HepG2 (cell line): ENCODE data around the gene PTPRM. TPM values are rescaled to one million over a fixed set of nuclear protein-coding genes. Genes with fewer than 3 reads are reported as not detected.

Source experiments
- ATAC-seq: fragments of 200-7000 bp; cut with Tn5 transposase; 3 replicates; pipeline ENCODE4 v1.9.1; 2020; ENCODE audit warnings: mild to moderate bottlenecking, moderate library complexity
- BruUV-seq: library from RNA; stranded (reverse); fragments of 400-500 nt; replicated peaks from 2 replicates; lab custom pipeline; 2021; lab: Mats Ljungman, UMichigan
- CTCF ChIA-PET: fragments of 300-600 bp; formaldehyde crosslinking; extraction: SDS; loops from one replicate; lab custom pipeline; 2021; ENCODE audit warnings: low total read pairs, inconsistent platforms, low intra/inter-chr PET ratio; lab: Yijun Ruan, JAX
- POLR2A ChIA-PET: fragments of 350-600 bp; sonication (Branson Sonifier 250); formaldehyde crosslinking; loops from one replicate; lab custom pipeline; 2020; ENCODE audit warnings: antibody characterized with exemption, inconsistent platforms; lab: Yijun Ruan, JAX
- DNase-seq: peaks from one replicate; pipeline ENCODE4 v3.0.0-alpha.2; 2015; ENCODE audit warnings: low spot score
- FAIRE-seq: peaks from 3 replicates; lab custom pipeline; 2011; peaks lifted over from hg19 to GRCh38; lab: Jason Lieb, UNC
- H2AFZ ChIP-seq: one replicate; pipeline ENCODE4 v1.6.1; 2011; ENCODE audit warnings: low read length, inconsistent platforms
- H3K27ac ChIP-seq: fragments of 300-600 bp; 3 replicates; pipeline ENCODE4 v1.8.0; 2011; ENCODE audit warnings: mixed run types, mild to moderate bottlenecking, mixed read lengths, low read length, inconsistent platforms; ENCODE audit not compliant: insufficient read depth; ENCODE audit errors: extremely low read length
- H3K27me3 ChIP-seq, 2 experiments: fragments of 200-600 bp in 1 of 2; 2 replicates in 1 of 2; 3 replicates in 1 of 2; pipeline versions ENCODE4 v1.6.0 to v1.8.0; 2011; ENCODE audit warnings: low read length in 2 of 2, mild to moderate bottlenecking in 2 of 2, moderate library complexity in 2 of 2, inconsistent platforms in 1 of 2; ENCODE audit not compliant: insufficient read depth in 2 of 2, control insufficient read depth in 1 of 2
- H3K36me3 ChIP-seq, 2 experiments: fragments of 200-600 bp in 1 of 2; replicated peaks in 1 of 2; 2 replicates in 1 of 2; 3 replicates in 1 of 2; pipeline versions ENCODE4 v1.5.1 to v1.8.0; 2011; ENCODE audit warnings: low read length in 2 of 2, inconsistent platforms in 1 of 2; ENCODE audit not compliant: insufficient read depth in 2 of 2, control insufficient read depth in 1 of 2
- H3K4me1 ChIP-seq: 2 replicates; pipeline ENCODE4 v1.5.1; 2012; ENCODE audit warnings: low read length, inconsistent platforms; ENCODE audit not compliant: insufficient read depth
- H3K4me2 ChIP-seq: 2 replicates; pipeline ENCODE4 v1.6.0; 2011; ENCODE audit warnings: low read depth, low read length, inconsistent platforms
- H3K4me3 ChIP-seq, 3 experiments: fragments of 200-600 bp in 1 of 3; sonication (generic), shearing (Covaris generic) in 1 of 3; replicated peaks in 1 of 3; 2 replicates each; pipeline ENCODE4 v1.5.1; 2011 to 2016; ENCODE audit warnings: low read length in 3 of 3, inconsistent platforms in 2 of 3, low read depth in 2 of 3, mild to moderate bottlenecking in 2 of 3, control low read depth in 1 of 3, mixed read lengths in 1 of 3; ENCODE audit not compliant: insufficient read depth in 1 of 3
- H3K79me2 ChIP-seq: one replicate; pipeline ENCODE4 v1.6.1; 2011; ENCODE audit warnings: low read length, inconsistent platforms; ENCODE audit not compliant: insufficient read depth
- H3K9ac ChIP-seq: 2 replicates; pipeline ENCODE4 v1.6.0; 2011; ENCODE audit warnings: mild to moderate bottlenecking, low read depth, low read length, inconsistent platforms; ENCODE audit not compliant: insufficient read depth
- H3K9me3 ChIP-seq: 2 replicates; pipeline ENCODE4 v1.5.1; 2012; ENCODE audit warnings: mild to moderate bottlenecking, low read length
- H4K20me1 ChIP-seq: 2 replicates; pipeline ENCODE4 v1.6.0; 2011; ENCODE audit warnings: inconsistent platforms, mild to moderate bottlenecking, low read length, moderate library complexity; ENCODE audit not compliant: insufficient read depth
- NFKBIZ ChIP-seq: IDR thresholded peaks from 2 replicates; pipeline ENCODE4 v1.6.1; 2018; ENCODE audit warnings: missing genetic modification reagents, missing compliant biosample characterization
- THAP11 ChIP-seq: IDR thresholded peaks from 2 replicates; pipeline ENCODE4 v1.6.1; 2016; ENCODE audit warnings: missing biosample characterization, missing genetic modification reagents
- ZBTB3 ChIP-seq: sonication (generic); formaldehyde crosslinking; IDR thresholded peaks from 2 replicates; pipeline ENCODE4 v1.4.0; 2020; ENCODE audit warnings: low read depth, mild to moderate bottlenecking, moderate library complexity, missing genetic modification reagents, borderline replicate concordance
- ZFP36 ChIP-seq: fragments of 150-350 bp; IDR thresholded peaks from 2 replicates; pipeline ENCODE4 v1.6.1; 2018; ENCODE audit warnings: borderline replicate concordance, low read length, low read depth; ENCODE audit not compliant: partially characterized antibody
- ZNF20 ChIP-seq: sonication (generic); formaldehyde crosslinking; IDR thresholded peaks from 2 replicates; pipeline ENCODE4 v1.4.0; 2020; ENCODE audit warnings: mild to moderate bottlenecking, moderate library complexity, missing genetic modification reagents
- ZNF24 ChIP-seq: fragments of 450-650 bp; IDR thresholded peaks from 2 replicates; pipeline ENCODE4 v1.6.1; 2017; ENCODE audit warnings: antibody characterized with exemption, mild to moderate bottlenecking
- ZNF329 ChIP-seq: sonication (generic); formaldehyde crosslinking; IDR thresholded peaks from 2 replicates; pipeline ENCODE4 v1.9.0; 2021; ENCODE audit warnings: low read depth, mild to moderate bottlenecking, missing genetic modification reagents
- WGBS: methylation state at CpG from one replicate; pipeline ENCODE4 v1.1.6; 2017; ENCODE audit warnings: low lambda C conversion rate; 5-methylcytosine and 5-hydroxymethylcytosine counted together
- in situ Hi-C: cut with HindIII; loops from 2 replicates; pipeline ENCODE4 v1.10.0; 2017; ENCODE audit warnings: low pct_unique_long_range_greater_than_20kb; ENCODE audit not compliant: extremely low pct_ligation_motif_present
- intact Hi-C: fragments of 100-400 bp; cut with micrococcal nuclease; formaldehyde crosslinking; loops from one replicate; pipeline ENCODE4 v1.10.0; 2022; ENCODE audit not compliant: unreplicated experiment
- polyA plus RNA-seq, 8 experiments: library from polyadenylated mRNA; depleted of rRNA in 3 of 8; stranded (reverse) in 7 of 8; unstranded in 1 of 8; fragments of >200 nt; fragmentation: Illumina TruSeq in 4 of 8; extraction: Trizol in 4 of 8; gene quantifications; 2 replicates each; pipeline versions ENCODE4 v1.2.1 to v1.2.3, GENCODE V29; 2011 to 2016; ENCODE audit warnings: low read depth in 4 of 8, missing spikeins in 1 of 8, mixed read lengths in 1 of 8; ENCODE audit not compliant: insufficient read depth in 1 of 8
- total RNA-seq, 5 experiments: library from RNA; depleted of rRNA; stranded (reverse); fragments of >200 nt; fragmentation: Illumina TruSeq; extraction: Trizol; gene quantifications; 2 replicates each; pipeline ENCODE4 v1.2.3, GENCODE V29; 2016; ENCODE audit warnings: low read depth in 1 of 5
- TF ChIP-seq, protein P1 (sequence below): sonication (generic); formaldehyde crosslinking; IDR thresholded peaks from 2 replicates; pipeline ENCODE4 v1.5.0; 2020; ENCODE audit warnings: mild to moderate bottlenecking, missing genetic modification reagents
- TF ChIP-seq, protein P2 (sequence below): sonication (generic); formaldehyde crosslinking; IDR thresholded peaks from 2 replicates; pipeline ENCODE4 v1.4.0; 2020; ENCODE audit warnings: missing genetic modification reagents
- TF ChIP-seq, protein P3 (sequence below): sonication (generic); formaldehyde crosslinking; IDR thresholded peaks from 2 replicates; pipeline ENCODE4 v1.8.0; 2023; ENCODE audit warnings: mild to moderate bottlenecking, missing genetic modification reagents
- TF ChIP-seq, protein P4 (sequence below): sonication (generic); formaldehyde crosslinking; IDR thresholded peaks from 2 replicates; pipeline ENCODE4 v1.5.0; 2020; ENCODE audit warnings: mild to moderate bottlenecking, missing genetic modification reagents
- TF ChIP-seq, protein P5 (sequence below): sonication (generic); formaldehyde crosslinking; IDR thresholded peaks from 2 replicates; pipeline ENCODE4 v1.4.0; 2020; ENCODE audit warnings: mild to moderate bottlenecking, missing genetic modification reagents

Gene PTPRM
- total and polyA plus RNA-seq, 2 of the 13 experiments (the other 11 are each of a cell fraction or from before 2014, with no cell fraction given): 12.6 to 108 TPM

DNA sequence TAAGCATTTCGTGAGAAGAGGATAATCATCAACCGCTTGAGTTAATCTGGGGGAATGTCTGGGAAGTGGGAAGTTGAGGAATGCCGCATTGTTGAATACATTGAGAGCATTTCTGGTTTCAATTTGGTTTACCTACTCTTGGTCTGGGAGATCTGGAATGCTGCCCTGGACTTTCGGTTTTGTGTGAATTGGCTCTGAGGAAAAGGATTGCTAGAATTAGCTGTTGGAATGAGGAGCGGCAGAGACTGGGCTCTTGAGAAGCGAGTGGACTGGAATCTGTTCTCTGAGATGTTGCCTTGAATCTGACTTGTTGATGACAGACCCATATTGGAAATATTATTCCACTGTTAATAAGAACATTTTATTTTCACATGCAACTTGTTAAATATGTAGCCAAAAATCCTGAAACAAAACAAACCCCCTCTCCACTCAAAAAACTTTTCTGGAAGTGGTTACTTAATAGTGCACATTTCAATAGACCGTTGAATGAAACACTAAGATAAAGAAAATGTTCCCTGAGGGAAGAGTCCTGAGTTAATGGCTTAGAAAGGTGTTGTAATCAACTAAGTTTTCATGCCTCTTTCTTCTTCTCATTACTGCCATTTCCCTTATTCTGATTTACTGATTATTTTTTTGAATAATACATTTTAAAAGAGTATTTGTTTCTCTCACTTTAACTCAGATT, 50.8 kb downstream of the PTPRM start:
- peaks cover 10% of the 10 kb centered on the region for H3K79me2 ChIP-seq
- no TSS peak for BruUV-seq
- ChIA-PET POLR2A (no interaction called here), CTCF (no interaction called here)
- H4K20me1 ChIP-seq: no peaks in the 10 kb centered on the region; the same call in 1 of the 2 replicates
- H3K27ac ChIP-seq: no peak overlapping the region
- H3K4me3 ChIP-seq: no peak overlapping the region
- H3K4me1 ChIP-seq: peaks cover 53% of the 10 kb centered on the region
- H3K4me2 ChIP-seq: no peak overlapping the region
- ATAC-seq: no peak
- intact Hi-C loops (no loop called here), in situ Hi-C loops (no loop called here)
- H3K36me3 ChIP-seq: no peaks in the 10 kb centered on the region
- H2AFZ ChIP-seq: no peak overlapping the region
- DNase-seq: no peak
- 89% methylated on average over 7 of the region's 7 CpGs for WGBS
- no peaks in the 10 kb centered on the region for H3K27me3 ChIP-seq
- no peaks in the 10 kb centered on the region for H3K9me3 ChIP-seq
- no peak for FAIRE-seq
- H3K9ac ChIP-seq: no peak overlapping the region
- TF ChIP-seq NFKBIZ (no peak), ZNF24 (no peak), ZNF20 (CRISPR knock-in tag) (no peak), THAP11 (CRISPR knock-in tag) (no peak), ZBTB3 (CRISPR knock-in tag) (no peak), ZNF329 (no peak), ZFP36 (no peak)
- TF ChIP-seq, protein P1, sequence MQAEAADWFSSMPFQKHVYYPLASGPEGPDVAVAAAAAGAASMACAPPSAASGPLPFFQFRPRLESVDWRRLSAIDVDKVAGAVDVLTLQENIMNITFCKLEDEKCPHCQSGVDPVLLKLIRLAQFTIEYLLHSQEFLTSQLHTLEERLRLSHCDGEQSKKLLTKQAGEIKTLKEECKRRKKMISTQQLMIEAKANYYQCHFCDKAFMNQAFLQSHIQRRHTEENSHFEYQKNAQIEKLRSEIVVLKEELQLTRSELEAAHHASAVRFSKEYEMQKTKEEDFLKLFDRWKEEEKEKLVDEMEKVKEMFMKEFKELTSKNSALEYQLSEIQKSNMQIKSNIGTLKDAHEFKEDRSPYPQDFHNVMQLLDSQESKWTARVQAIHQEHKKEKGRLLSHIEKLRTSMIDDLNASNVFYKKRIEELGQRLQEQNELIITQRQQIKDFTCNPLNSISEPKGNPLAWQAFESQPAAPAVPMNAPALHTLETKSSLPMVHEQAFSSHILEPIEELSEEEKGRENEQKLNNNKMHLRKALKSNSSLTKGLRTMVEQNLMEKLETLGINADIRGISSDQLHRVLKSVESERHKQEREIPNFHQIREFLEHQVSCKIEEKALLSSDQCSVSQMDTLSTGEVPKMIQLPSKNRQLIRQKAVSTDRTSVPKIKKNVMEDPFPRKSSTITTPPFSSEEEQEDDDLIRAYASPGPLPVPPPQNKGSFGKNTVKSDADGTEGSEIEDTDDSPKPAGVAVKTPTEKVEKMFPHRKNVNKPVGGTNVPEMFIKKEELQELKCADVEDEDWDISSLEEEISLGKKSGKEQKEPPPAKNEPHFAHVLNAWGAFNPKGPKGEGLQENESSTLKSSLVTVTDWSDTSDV (CRISPR knock-in tag): no peak
- TF ChIP-seq, protein P2, sequence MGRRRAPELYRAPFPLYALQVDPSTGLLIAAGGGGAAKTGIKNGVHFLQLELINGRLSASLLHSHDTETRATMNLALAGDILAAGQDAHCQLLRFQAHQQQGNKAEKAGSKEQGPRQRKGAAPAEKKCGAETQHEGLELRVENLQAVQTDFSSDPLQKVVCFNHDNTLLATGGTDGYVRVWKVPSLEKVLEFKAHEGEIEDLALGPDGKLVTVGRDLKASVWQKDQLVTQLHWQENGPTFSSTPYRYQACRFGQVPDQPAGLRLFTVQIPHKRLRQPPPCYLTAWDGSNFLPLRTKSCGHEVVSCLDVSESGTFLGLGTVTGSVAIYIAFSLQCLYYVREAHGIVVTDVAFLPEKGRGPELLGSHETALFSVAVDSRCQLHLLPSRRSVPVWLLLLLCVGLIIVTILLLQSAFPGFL: no peak
- TF ChIP-seq, protein P3, sequence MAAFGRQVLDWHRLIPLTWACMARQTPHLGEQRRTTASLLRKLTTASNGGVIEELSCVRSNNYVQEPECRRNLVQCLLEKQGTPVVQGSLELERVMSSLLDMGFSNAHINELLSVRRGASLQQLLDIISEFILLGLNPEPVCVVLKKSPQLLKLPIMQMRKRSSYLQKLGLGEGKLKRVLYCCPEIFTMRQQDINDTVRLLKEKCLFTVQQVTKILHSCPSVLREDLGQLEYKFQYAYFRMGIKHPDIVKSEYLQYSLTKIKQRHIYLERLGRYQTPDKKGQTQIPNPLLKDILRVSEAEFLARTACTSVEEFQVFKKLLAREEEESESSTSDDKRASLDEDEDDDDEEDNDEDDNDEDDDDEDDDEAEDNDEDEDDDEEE (CRISPR knock-in tag): no peak
- TF ChIP-seq, protein P4, sequence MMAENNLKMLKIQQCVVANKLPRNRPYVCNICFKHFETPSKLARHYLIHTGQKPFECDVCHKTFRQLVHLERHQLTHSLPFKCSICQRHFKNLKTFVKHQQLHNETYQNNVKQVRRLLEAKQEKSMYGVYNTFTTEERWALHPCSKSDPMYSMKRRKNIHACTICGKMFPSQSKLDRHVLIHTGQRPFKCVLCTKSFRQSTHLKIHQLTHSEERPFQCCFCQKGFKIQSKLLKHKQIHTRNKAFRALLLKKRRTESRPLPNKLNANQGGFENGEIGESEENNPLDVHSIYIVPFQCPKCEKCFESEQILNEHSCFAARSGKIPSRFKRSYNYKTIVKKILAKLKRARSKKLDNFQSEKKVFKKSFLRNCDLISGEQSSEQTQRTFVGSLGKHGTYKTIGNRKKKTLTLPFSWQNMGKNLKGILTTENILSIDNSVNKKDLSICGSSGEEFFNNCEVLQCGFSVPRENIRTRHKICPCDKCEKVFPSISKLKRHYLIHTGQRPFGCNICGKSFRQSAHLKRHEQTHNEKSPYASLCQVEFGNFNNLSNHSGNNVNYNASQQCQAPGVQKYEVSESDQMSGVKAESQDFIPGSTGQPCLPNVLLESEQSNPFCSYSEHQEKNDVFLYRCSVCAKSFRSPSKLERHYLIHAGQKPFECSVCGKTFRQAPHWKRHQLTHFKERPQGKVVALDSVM (CRISPR knock-in tag): no peak
- TF ChIP-seq, protein P5, sequence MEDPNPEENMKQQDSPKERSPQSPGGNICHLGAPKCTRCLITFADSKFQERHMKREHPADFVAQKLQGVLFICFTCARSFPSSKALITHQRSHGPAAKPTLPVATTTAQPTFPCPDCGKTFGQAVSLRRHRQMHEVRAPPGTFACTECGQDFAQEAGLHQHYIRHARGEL: no peak
